Smooth muscle cell (in vitro differentiated cells): Measurements from ENCODE around the gene LIG3. TPM values are rescaled to one million over a fixed set of nuclear protein-coding genes. Genes with fewer than 3 reads are reported as not detected.

Experiments used
- DNase-seq: peaks from one replicate; lab custom pipeline; 2025; ENCODE audit not compliant: unreplicated experiment; lab: John Stamatoyannopoulos, UW
- H2AFZ ChIP-seq: fragments of 200-600 bp; sonication (generic); 2 replicates; pipeline ENCODE4 v1.6.0; 2016; ENCODE audit warnings: antibody characterized with exemption, low read depth, mild to moderate bottlenecking
- H3F3A ChIP-seq: fragments of 200-600 bp; sonication (generic); 2 replicates; pipeline ENCODE4 v1.6.0; 2017; ENCODE audit warnings: antibody characterized with exemption, low read depth
- H3K27ac ChIP-seq: fragments of 200-600 bp; sonication (generic); 2 replicates; pipeline ENCODE4 v1.5.1; 2016; ENCODE audit warnings: low read depth, mild to moderate bottlenecking
- H3K27me3 ChIP-seq: fragments of 200-600 bp; sonication (generic); 2 replicates; pipeline ENCODE4 v1.6.1; 2016; ENCODE audit warnings: low read depth, mild to moderate bottlenecking
- H3K36me3 ChIP-seq: fragments of 200-600 bp; sonication (generic); 2 replicates; pipeline ENCODE4 v1.5.1; 2016; ENCODE audit warnings: low read depth
- H3K4me1 ChIP-seq: fragments of 200-600 bp; sonication (generic); 2 replicates; pipeline ENCODE4 v1.5.1; 2016; ENCODE audit warnings: low read depth
- H3K4me2 ChIP-seq: fragments of 200-600 bp; sonication (generic); 2 replicates; pipeline ENCODE4 v1.6.0; 2016; ENCODE audit warnings: mild to moderate bottlenecking
- H3K4me3 ChIP-seq: fragments of 200-600 bp; sonication (generic); 2 replicates; pipeline ENCODE4 v1.5.1; 2016; ENCODE audit warnings: mild to moderate bottlenecking
- H3K79me2 ChIP-seq: fragments of 200-600 bp; sonication (generic); 2 replicates; pipeline ENCODE4 v1.6.0; 2016; ENCODE audit warnings: low read depth, mild to moderate bottlenecking
- H3K9ac ChIP-seq: fragments of 200-600 bp; sonication (generic); 2 replicates; pipeline ENCODE4 v1.6.0; 2016; ENCODE audit warnings: low read depth
- H3K9me3 ChIP-seq: fragments of 200-600 bp; sonication (generic); replicated peaks from 2 replicates; pipeline ENCODE4 v1.5.1; 2016; ENCODE audit warnings: low read depth
- H4K20me1 ChIP-seq: fragments of 200-600 bp; sonication (generic); 2 replicates; pipeline ENCODE4 v1.6.0; 2016; ENCODE audit warnings: low read depth
- WGBS: methylation state at CpG from one replicate; pipeline ENCODE4 v1.1.7; 2016; ENCODE audit warnings: low lambda C conversion rate; 5-methylcytosine and 5-hydroxymethylcytosine counted together
- polyA plus RNA-seq: library from polyadenylated mRNA; unstranded; fragments of >200 nt; fragmentation: Nextera tagmentation; extraction: Ambion mirVana; gene quantifications from 2 replicates; pipeline ENCODE4 v1.2.1, GENCODE V29; 2016
- total RNA-seq: library from RNA; depleted of rRNA; stranded (reverse); fragments of >200 nt; gene quantifications from 2 replicates; pipeline ENCODE4 v1.2.3, GENCODE V29; 2014
- TF ChIP-seq, protein P1 (sequence below): fragments of 200-600 bp; sonication (generic); IDR thresholded peaks from 2 replicates; pipeline ENCODE4 v1.5.1; 2017; ENCODE audit warnings: borderline replicate concordance, mild to moderate bottlenecking, antibody characterized with exemption; ENCODE audit not compliant: insufficient read depth, poor library complexity, severe bottlenecking

Gene LIG3
- total and polyA plus RNA-seq, 2 experiments from 2014 or later, result 18.1 to 34.6 TPM

GRCh38 chr17:35006961-35007360 lies 26.6 kb downstream of the LIG3 start:
- 88% methylated on average over 1 of the region's 1 CpG for WGBS
- TF ChIP-seq, protein P1, sequence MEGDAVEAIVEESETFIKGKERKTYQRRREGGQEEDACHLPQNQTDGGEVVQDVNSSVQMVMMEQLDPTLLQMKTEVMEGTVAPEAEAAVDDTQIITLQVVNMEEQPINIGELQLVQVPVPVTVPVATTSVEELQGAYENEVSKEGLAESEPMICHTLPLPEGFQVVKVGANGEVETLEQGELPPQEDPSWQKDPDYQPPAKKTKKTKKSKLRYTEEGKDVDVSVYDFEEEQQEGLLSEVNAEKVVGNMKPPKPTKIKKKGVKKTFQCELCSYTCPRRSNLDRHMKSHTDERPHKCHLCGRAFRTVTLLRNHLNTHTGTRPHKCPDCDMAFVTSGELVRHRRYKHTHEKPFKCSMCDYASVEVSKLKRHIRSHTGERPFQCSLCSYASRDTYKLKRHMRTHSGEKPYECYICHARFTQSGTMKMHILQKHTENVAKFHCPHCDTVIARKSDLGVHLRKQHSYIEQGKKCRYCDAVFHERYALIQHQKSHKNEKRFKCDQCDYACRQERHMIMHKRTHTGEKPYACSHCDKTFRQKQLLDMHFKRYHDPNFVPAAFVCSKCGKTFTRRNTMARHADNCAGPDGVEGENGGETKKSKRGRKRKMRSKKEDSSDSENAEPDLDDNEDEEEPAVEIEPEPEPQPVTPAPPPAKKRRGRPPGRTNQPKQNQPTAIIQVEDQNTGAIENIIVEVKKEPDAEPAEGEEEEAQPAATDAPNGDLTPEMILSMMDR, result no peak
- H3K36me3 ChIP-seq, result no peaks in the 10 kb centered on the region

GRCh38 chr17:35010093-35010492 lies 29.8 kb downstream of the LIG3 start:
- no peaks in the 10 kb centered on the region for H3K36me3 ChIP-seq
- no peaks in the 10 kb centered on the region for H3K79me2 ChIP-seq
- no peaks in the 10 kb centered on the region for H4K20me1 ChIP-seq
- H3K9ac ChIP-seq, result no peak overlapping the region
- no peak overlapping the region for H3K4me3 ChIP-seq
- TF ChIP-seq, protein P1, result no peak
- H3K4me2 ChIP-seq, result no peak overlapping the region
- no peaks in the 10 kb centered on the region for H3K9me3 ChIP-seq
- 87% methylated on average over 3 of the region's 3 CpGs for WGBS
- H2AFZ ChIP-seq, result no peak overlapping the region
- no peaks in the 10 kb centered on the region for H3F3A ChIP-seq
- H3K4me1 ChIP-seq, result no peaks in the 10 kb centered on the region
- DNase-seq, result no peak
- H3K27ac ChIP-seq, result no peak overlapping the region
- H3K27me3 ChIP-seq, result no peaks in the 10 kb centered on the region

More at GRCh38 chr17:35006961-35007360, 26.6 kb downstream of the LIG3 start:
- Histone ChIP-seq H3K27me3 (no peaks in the 10 kb centered on the region), H3F3A (no peaks in the 10 kb centered on the region), H3K27ac (no peak overlapping the region), H3K79me2 (no peaks in the 10 kb centered on the region), H4K20me1 (no peaks in the 10 kb centered on the region), H3K4me3 (no peak overlapping the region), H3K9ac (no peak overlapping the region), H2AFZ (no peak overlapping the region), H3K9me3 (no peaks in the 10 kb centered on the region), H3K4me1 (no peaks in the 10 kb centered on the region), H3K4me2 (no peak overlapping the region)
- DNase-seq, result no peak

- no peaks in the 10 kb centered on the region for H3K36me3 ChIP-seq
- WGBS, result 75% methylated on average over 5 of the region's 5 CpGs
- H3K4me2 ChIP-seq, result no peak overlapping the region
- H3K79me2 ChIP-seq, result no peaks in the 10 kb centered on the region
- TF ChIP-seq, protein P1, result no peak
- no peak overlapping the region for H3K9ac ChIP-seq
- H4K20me1 ChIP-seq, result no peaks in the 10 kb centered on the region
- no peaks in the 10 kb centered on the region for H3K27me3 ChIP-seq
- H3K9me3 ChIP-seq, result no peaks in the 10 kb centered on the region
- DNase-seq, result no peak
- H2AFZ ChIP-seq, result no peak overlapping the region
- H3K27ac ChIP-seq, result no peak overlapping the region
- H3K4me1 ChIP-seq, result no peaks in the 10 kb centered on the region
- no peaks in the 10 kb centered on the region for H3F3A ChIP-seq
- H3K4me3 ChIP-seq, result no peak overlapping the region
Observed at GRCh38 chr17:35011671-35012216, 31.4 kb downstream of the LIG3 start.

GRCh38 chr17:35016369-35016768 lies 36.1 kb downstream of the LIG3 start:
- H3K4me3 ChIP-seq, result no peak overlapping the region
- H3K9me3 ChIP-seq, result no peaks in the 10 kb centered on the region
- H3K9ac ChIP-seq, result no peak overlapping the region
- no peaks in the 10 kb centered on the region for H3K36me3 ChIP-seq
- H4K20me1 ChIP-seq, result no peaks in the 10 kb centered on the region
- no peak overlapping the region for H2AFZ ChIP-seq
- no peaks in the 10 kb centered on the region for H3K27me3 ChIP-seq
- WGBS, result 96% methylated on average over 4 of the region's 4 CpGs
- H3K27ac ChIP-seq, result no peak overlapping the region
- H3F3A ChIP-seq, result no peaks in the 10 kb centered on the region
- H3K79me2 ChIP-seq, result no peaks in the 10 kb centered on the region
- H3K4me2 ChIP-seq, result no peak overlapping the region
- DNase-seq, result no peak
- no peaks in the 10 kb centered on the region for H3K4me1 ChIP-seq
- TF ChIP-seq, protein P1, result no peak
